ENCODE measurements around the gene ST6GALNAC3.
"Not testable (repeated sequence)": the region's sequence is repeated elsewhere in the genome, so short reads cannot be mapped to it uniquely, and the experiment has no call there.

ST6GALNAC3 gene

GRCh38 chr1:76240316-76240715 is 165.8 kb downstream of the ST6GALNAC3 start:
- H3K9ac ChIP-seq (ENCODE audit: low read length) = no peak overlapping the region
- no peaks in the 10 kb centered on the region for H3K9me3 ChIP-seq (replicated peaks; ENCODE audit: insufficient read depth, low read length)
- no peaks in the 10 kb centered on the region for H4K20me1 ChIP-seq (ENCODE audit: insufficient read depth, low read length)
- no peaks in the 10 kb centered on the region for H3F3A ChIP-seq (ENCODE audit: insufficient read depth, low read length)
- no peak overlapping the region for H3K4me3 ChIP-seq (ENCODE audit: low read length)
- no peak overlapping the region for H2AFZ ChIP-seq (ENCODE audit: low read length)
- H3K4me2 ChIP-seq (ENCODE audit: low read depth, low read length) = no peak overlapping the region
- H3K36me3 ChIP-seq (replicated peaks; ENCODE audit: insufficient read depth, low read length) = no peaks in the 10 kb centered on the region
- DNase-seq = no peak
- TF ChIP-seq CTCF (IDR thresholded peaks at IDR 0.05; ENCODE audit: low read length) = no peak
- TF ChIP-seq EZH2 (optimal IDR thresholded peaks at IDR 0.05; ENCODE audit: low read depth, low read length) = no peak
- no peak for TF ChIP-seq EZH2phosphoT487 (IDR thresholded peaks at IDR 0.05; ENCODE audit: low read length)
- no peaks in the 10 kb centered on the region for H3K79me2 ChIP-seq (ENCODE audit: low read length)
- H3K9me2 ChIP-seq (replicated peaks; ENCODE audit: insufficient read depth, low read length) = no peaks in the 10 kb centered on the region
- no peaks in the 10 kb centered on the region for H3K4me1 ChIP-seq (ENCODE audit: low read length)
- H3K27me3 ChIP-seq (replicated peaks; ENCODE audit: insufficient read depth, low read length) = no peaks in the 10 kb centered on the region
- no peak overlapping the region for H3K27ac ChIP-seq (ENCODE audit: low read length)

- not testable (repeated sequence) for H3K36me3 ChIP-seq (replicated peaks; ENCODE audit: insufficient read depth, low read length); H3K4me3 ChIP-seq (ENCODE audit: low read length); H3K9me3 ChIP-seq (replicated peaks; ENCODE audit: insufficient read depth, low read length); H3K4me1 ChIP-seq (ENCODE audit: low read length); H3K79me2 ChIP-seq (ENCODE audit: low read length); H4K20me1 ChIP-seq (ENCODE audit: insufficient read depth, low read length); H3F3A ChIP-seq (ENCODE audit: insufficient read depth, low read length); H3K27ac ChIP-seq (ENCODE audit: low read length); H2AFZ ChIP-seq (ENCODE audit: low read length); H3K27me3 ChIP-seq (replicated peaks; ENCODE audit: insufficient read depth, low read length); DNase-seq; H3K9me2 ChIP-seq (replicated peaks; ENCODE audit: insufficient read depth, low read length); H3K9ac ChIP-seq (ENCODE audit: low read length); H3K4me2 ChIP-seq (ENCODE audit: low read depth, low read length)
Measured at GRCh38 chr1:76242587-76242986, 168.0 kb downstream of the ST6GALNAC3 start.

- H3K4me1 ChIP-seq (ENCODE audit: low read length) = no peaks in the 10 kb centered on the region
- H4K20me1 ChIP-seq (ENCODE audit: insufficient read depth, low read length) = no peaks in the 10 kb centered on the region
- TF ChIP-seq EZH2 (optimal IDR thresholded peaks at IDR 0.05; ENCODE audit: low read depth, low read length) = no peak
- no peak for TF ChIP-seq EZH2phosphoT487 (IDR thresholded peaks at IDR 0.05; ENCODE audit: low read length)
- no peak for TF ChIP-seq CTCF (IDR thresholded peaks at IDR 0.05; ENCODE audit: low read length)
- H3K4me3 ChIP-seq (ENCODE audit: low read length) = no peak overlapping the region
- no peaks in the 10 kb centered on the region for H3K79me2 ChIP-seq (ENCODE audit: low read length)
- no peaks in the 10 kb centered on the region for H3K9me2 ChIP-seq (replicated peaks; ENCODE audit: insufficient read depth, low read length)
- no peak for DNase-seq
- no peaks in the 10 kb centered on the region for H3F3A ChIP-seq (ENCODE audit: insufficient read depth, low read length)
- H2AFZ ChIP-seq (ENCODE audit: low read length) = no peak overlapping the region
- H3K9ac ChIP-seq (ENCODE audit: low read length) = no peak overlapping the region
- no peaks in the 10 kb centered on the region for H3K27me3 ChIP-seq (replicated peaks; ENCODE audit: insufficient read depth, low read length)
- H3K36me3 ChIP-seq (replicated peaks; ENCODE audit: insufficient read depth, low read length) = no peaks in the 10 kb centered on the region
- no peak overlapping the region for H3K4me2 ChIP-seq (ENCODE audit: low read depth, low read length)
- H3K27ac ChIP-seq (ENCODE audit: low read length) = no peak overlapping the region
- no peaks in the 10 kb centered on the region for H3K9me3 ChIP-seq (replicated peaks; ENCODE audit: insufficient read depth, low read length)
Measured at GRCh38 chr1:76247261-76247852, 172.8 kb downstream of the ST6GALNAC3 start.

- no peaks in the 10 kb centered on the region for H3K9me3 ChIP-seq (replicated peaks; ENCODE audit: insufficient read depth, low read length)
- H3K4me2 ChIP-seq (ENCODE audit: low read depth, low read length) = no peak overlapping the region
- H2AFZ ChIP-seq (ENCODE audit: low read length) = no peak overlapping the region
- no peaks in the 10 kb centered on the region for H3K27me3 ChIP-seq (replicated peaks; ENCODE audit: insufficient read depth, low read length)
- no peaks in the 10 kb centered on the region for H3K79me2 ChIP-seq (ENCODE audit: low read length)
- H3K27ac ChIP-seq (ENCODE audit: low read length) = no peak overlapping the region
- no peaks in the 10 kb centered on the region for H4K20me1 ChIP-seq (ENCODE audit: insufficient read depth, low read length)
- no peaks in the 10 kb centered on the region for H3K36me3 ChIP-seq (replicated peaks; ENCODE audit: insufficient read depth, low read length)
- TF ChIP-seq CTCF (IDR thresholded peaks at IDR 0.05; ENCODE audit: low read length) (no peak), EZH2phosphoT487 (IDR thresholded peaks at IDR 0.05; ENCODE audit: low read length) (no peak), EZH2 (optimal IDR thresholded peaks at IDR 0.05; ENCODE audit: low read depth, low read length) (no peak)
- no peak overlapping the region for H3K4me3 ChIP-seq (ENCODE audit: low read length)
- H3F3A ChIP-seq (ENCODE audit: insufficient read depth, low read length) = no peaks in the 10 kb centered on the region
- DNase-seq = no peak
- no peaks in the 10 kb centered on the region for H3K9me2 ChIP-seq (replicated peaks; ENCODE audit: insufficient read depth, low read length)
- no peaks in the 10 kb centered on the region for H3K4me1 ChIP-seq (ENCODE audit: low read length)
- H3K9ac ChIP-seq (ENCODE audit: low read length) = no peak overlapping the region
Measured at GRCh38 chr1:76250271-76250670, 175.7 kb downstream of the ST6GALNAC3 start.

All from MM.1S (cell line).